NCI-H1930 (cell line): ENCODE results near the gene AGRN.

Source experiments
- DNase-seq, 2 experiments: peaks; one replicate each; lab custom pipeline; 2025; lab: John Stamatoyannopoulos, UW

AGRN gene

GRCh38 chr1:1081311-1082238 lies 61.7 kb downstream of the AGRN start:
- no peak for DNase-seq

GRCh38 chr1:1082239-1082775 lies 62.4 kb downstream of the AGRN start:
- no peak for DNase-seq

- no peak for DNase-seq
Measured at GRCh38 chr1:1082776-1083415, 63.0 kb downstream of the AGRN start.

- no peak for DNase-seq
Measured at GRCh38 chr1:1083416-1084371, 63.8 kb downstream of the AGRN start.

GRCh38 chr1:1084372-1085170 lies 64.7 kb downstream of the AGRN start:
- DNase-seq, result no peak

GRCh38 chr1:1085171-1085841 lies 65.4 kb downstream of the AGRN start:
- DNase-seq, result no peak

- DNase-seq, result no peak
Measured at GRCh38 chr1:1085911-1086841, 66.3 kb downstream of the AGRN start.

- DNase-seq, result no peak
Measured at GRCh38 chr1:1086911-1087341, 67.0 kb downstream of the AGRN start.

- no peak for DNase-seq
Measured at GRCh38 chr1:1087351-1088028, 67.6 kb downstream of the AGRN start.

- no peak for DNase-seq
Measured at GRCh38 chr1:1088029-1088800, 68.3 kb downstream of the AGRN start.

GRCh38 chr1:1088801-1089680 lies 69.1 kb downstream of the AGRN start:
- no peak for DNase-seq

- no peak for DNase-seq
Measured at GRCh38 chr1:1089731-1090423, 70.0 kb downstream of the AGRN start.

GRCh38 chr1:1090424-1091343 lies 70.8 kb downstream of the AGRN start:
- no peak for DNase-seq

- no peak for DNase-seq
Measured at GRCh38 chr1:1091344-1092148, 71.6 kb downstream of the AGRN start.
